Liver (tissue), 9 donors: ENCODE data around the gene CELF2. TPM values are rescaled to one million over a fixed set of nuclear protein-coding genes. Genes with fewer than 3 reads are reported as not detected.

ENCODE experiments used
- DNase-seq: peaks from one replicate; pipeline ENCODE4 v3.0.0-alpha.2; 2017; ENCODE audit warnings: low spot score
- H3K27ac ChIP-seq, 2 donors: one replicate each; pipeline ENCODE4 v1.7.0; 2013; ENCODE audit warnings: inconsistent platforms in 2 of 2, low read length in 2 of 2, control low read depth in 1 of 2, low read depth in 1 of 2, mild to moderate bottlenecking in 1 of 2
- H3K27me3 ChIP-seq, 4 donors: one replicate each; pipeline versions ENCODE4 v1.6.1 to v1.7.0; 2013; ENCODE audit warnings: low read length in 3 of 4, inconsistent platforms in 1 of 4, mild to moderate bottlenecking in 1 of 4, moderate library complexity in 1 of 4; ENCODE audit not compliant: control insufficient read depth in 4 of 4, insufficient read depth in 4 of 4
- H3K36me3 ChIP-seq, 4 donors: one replicate each; pipeline versions ENCODE4 v1.6.1 to v1.7.0; 2013; ENCODE audit warnings: low read length in 3 of 4, mild to moderate bottlenecking in 3 of 4, low read depth in 1 of 4, moderate library complexity in 1 of 4; ENCODE audit not compliant: control insufficient read depth in 4 of 4, insufficient read depth in 3 of 4
- H3K4me1 ChIP-seq, 4 donors: one replicate each; pipeline versions ENCODE4 v1.6.1 to v1.7.0; 2013; ENCODE audit warnings: low read length in 3 of 4, mild to moderate bottlenecking in 3 of 4, moderate library complexity in 1 of 4; ENCODE audit not compliant: control insufficient read depth in 4 of 4, insufficient read depth in 4 of 4
- H3K4me3 ChIP-seq, 3 donors: one replicate each; pipeline versions ENCODE4 v1.6.1 to v1.7.0; 2013; ENCODE audit warnings: low read length in 3 of 3, control low read depth in 1 of 3, low read depth in 1 of 3, mild to moderate bottlenecking in 1 of 3
- H3K9ac ChIP-seq, 2 donors: one replicate each; pipeline ENCODE4 v1.7.0; 2013; ENCODE audit warnings: low read length in 2 of 2, mild to moderate bottlenecking in 2 of 2, moderate library complexity in 2 of 2, control low read depth in 1 of 2, low read depth in 1 of 2
- H3K9me3 ChIP-seq, 4 donors: one replicate each; pipeline versions ENCODE4 v1.6.1 to v1.7.0; 2013; ENCODE audit warnings: low read length in 3 of 4; ENCODE audit not compliant: control insufficient read depth in 4 of 4
- CTCF ChIP-seq: fragments of 150-350 bp; IDR thresholded peaks from 2 replicates; pipeline ENCODE4 v1.5.1; 2017; ENCODE audit warnings: improper control_type of control experiment, low read depth, low read length; ENCODE audit not compliant: missing input control
- EGR1 ChIP-seq, 2 donors: IDR thresholded peaks; 2 replicates each; pipeline ENCODE4 v1.6.1; 2016 to 2018; ENCODE audit warnings: antibody characterized with exemption in 2 of 2, low read depth in 2 of 2
- FOXA2 ChIP-seq: IDR thresholded peaks from 2 replicates; pipeline ENCODE4 v1.6.1; 2016; ENCODE audit warnings: antibody characterized with exemption
- HNF4A ChIP-seq, 2 donors: conservative IDR thresholded peaks; 2 replicates each; pipeline ENCODE4 v1.6.1; 2016; ENCODE audit warnings: antibody characterized with exemption in 2 of 2, mild to moderate bottlenecking in 2 of 2
- HNF4G ChIP-seq: IDR thresholded peaks from 2 replicates; pipeline ENCODE4 v1.6.1; 2016; ENCODE audit warnings: antibody characterized with exemption
- JUND ChIP-seq, 2 donors: IDR thresholded peaks; 2 replicates each; pipeline ENCODE4 v1.6.1; 2016; ENCODE audit warnings: antibody characterized with exemption in 2 of 2
- MAX ChIP-seq: IDR thresholded peaks from 2 replicates; pipeline ENCODE4 v1.6.1; 2016; ENCODE audit warnings: antibody characterized with exemption
- NR2F2 ChIP-seq: IDR thresholded peaks from 2 replicates; pipeline ENCODE4 v1.6.1; 2016; ENCODE audit warnings: antibody characterized with exemption
- RAD21 ChIP-seq, 2 donors: IDR thresholded peaks; 2 replicates each; pipeline ENCODE4 v1.6.1; 2016; ENCODE audit warnings: antibody characterized with exemption in 2 of 2, mild to moderate bottlenecking in 2 of 2
- RXRA ChIP-seq, 2 donors: IDR thresholded peaks; 2 replicates each; pipeline ENCODE4 v1.6.1; 2017 to 2018; ENCODE audit warnings: antibody characterized with exemption in 2 of 2, mild to moderate bottlenecking in 1 of 2
- SP1 ChIP-seq: IDR thresholded peaks from 2 replicates; pipeline ENCODE4 v1.6.1; 2018; ENCODE audit warnings: antibody characterized with exemption, mild to moderate bottlenecking
- TAF1 ChIP-seq: conservative IDR thresholded peaks from 2 replicates; pipeline ENCODE4 v1.6.1; 2016; ENCODE audit warnings: antibody characterized with exemption, mild to moderate bottlenecking
- YY1 ChIP-seq: IDR thresholded peaks from 2 replicates; pipeline ENCODE4 v1.6.1; 2016; ENCODE audit warnings: antibody characterized with exemption, mild to moderate bottlenecking
- WGBS: extraction: QIAGEN DNeasy Blood & Tissue Kit; methylation state at CpG from one replicate; pipeline ENCODE4 v1.1.7; 2013; 5-methylcytosine and 5-hydroxymethylcytosine counted together
- polyA plus RNA-seq, 2 donors: library from polyadenylated mRNA; stranded (reverse) in 1 of 2; unstranded in 1 of 2; fragments of 200-250 nt in 1 of 2; fragments of >200 nt in 1 of 2; fragmentation: Nextera tagmentation in 1 of 2; extraction: Ambion mirVana in 1 of 2; gene quantifications; one replicate each; pipeline versions ENCODE4 v1.2.1 to v1.2.3, GENCODE V29; 2013 to 2015
- total RNA-seq, 2 donors: library from RNA; depleted of rRNA; stranded (reverse); fragments of >200 nt; gene quantifications; one replicate each; pipeline ENCODE4 v1.2.3, GENCODE V29; 2014
- TF ChIP-seq, protein P1 (sequence below): IDR thresholded peaks from 2 replicates; pipeline ENCODE4 v1.6.1; 2016; ENCODE audit warnings: antibody characterized with exemption
- TF ChIP-seq, protein P2 (sequence below): IDR thresholded peaks from 2 replicates; pipeline ENCODE4 v1.6.1; 2016; ENCODE audit warnings: antibody characterized with exemption, mild to moderate bottlenecking
- donor health status: healthy.
- donor health status: healthy.
- donor health status: healthy.
- donor health status: healthy.
- donor health status: healthy.

The CELF2 gene
- total and polyA plus RNA-seq, 4 donors, result 1.4 to 8.5 (median 5.6) TPM

DNA sequence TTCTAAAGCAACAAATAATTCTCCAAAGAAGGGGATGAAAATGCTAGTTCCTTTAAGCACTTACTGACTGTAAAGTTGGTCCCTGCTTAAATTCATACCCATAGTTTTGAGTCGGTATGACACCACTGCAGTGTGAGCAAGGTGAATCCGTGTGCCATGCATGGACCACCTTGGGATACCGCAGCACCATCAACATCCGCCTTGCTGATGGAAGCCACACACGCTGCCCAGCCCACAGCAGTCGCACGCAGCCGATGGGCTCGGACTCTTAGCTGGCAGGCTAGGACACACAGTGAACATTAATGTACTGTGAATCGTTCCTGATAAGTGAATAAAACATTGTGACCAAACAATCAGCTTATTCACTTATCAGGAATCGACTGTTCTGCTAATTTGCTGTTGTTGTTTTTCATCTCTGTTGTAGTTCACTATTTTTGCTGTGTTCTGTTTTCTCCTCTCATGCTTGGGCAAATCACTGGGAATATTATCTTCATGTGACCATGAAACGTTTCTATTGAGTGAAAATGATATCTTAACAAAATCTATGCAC, 318.3 kb downstream of the CELF2 start:
- TF ChIP-seq, protein P1, sequence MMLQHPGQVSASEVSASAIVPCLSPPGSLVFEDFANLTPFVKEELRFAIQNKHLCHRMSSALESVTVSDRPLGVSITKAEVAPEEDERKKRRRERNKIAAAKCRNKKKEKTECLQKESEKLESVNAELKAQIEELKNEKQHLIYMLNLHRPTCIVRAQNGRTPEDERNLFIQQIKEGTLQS, result no peak
- no peak for TF ChIP-seq HNF4A (conservative IDR thresholded peaks at IDR 0.05)
- TF ChIP-seq YY1, result no peak
- TF ChIP-seq, protein P2, sequence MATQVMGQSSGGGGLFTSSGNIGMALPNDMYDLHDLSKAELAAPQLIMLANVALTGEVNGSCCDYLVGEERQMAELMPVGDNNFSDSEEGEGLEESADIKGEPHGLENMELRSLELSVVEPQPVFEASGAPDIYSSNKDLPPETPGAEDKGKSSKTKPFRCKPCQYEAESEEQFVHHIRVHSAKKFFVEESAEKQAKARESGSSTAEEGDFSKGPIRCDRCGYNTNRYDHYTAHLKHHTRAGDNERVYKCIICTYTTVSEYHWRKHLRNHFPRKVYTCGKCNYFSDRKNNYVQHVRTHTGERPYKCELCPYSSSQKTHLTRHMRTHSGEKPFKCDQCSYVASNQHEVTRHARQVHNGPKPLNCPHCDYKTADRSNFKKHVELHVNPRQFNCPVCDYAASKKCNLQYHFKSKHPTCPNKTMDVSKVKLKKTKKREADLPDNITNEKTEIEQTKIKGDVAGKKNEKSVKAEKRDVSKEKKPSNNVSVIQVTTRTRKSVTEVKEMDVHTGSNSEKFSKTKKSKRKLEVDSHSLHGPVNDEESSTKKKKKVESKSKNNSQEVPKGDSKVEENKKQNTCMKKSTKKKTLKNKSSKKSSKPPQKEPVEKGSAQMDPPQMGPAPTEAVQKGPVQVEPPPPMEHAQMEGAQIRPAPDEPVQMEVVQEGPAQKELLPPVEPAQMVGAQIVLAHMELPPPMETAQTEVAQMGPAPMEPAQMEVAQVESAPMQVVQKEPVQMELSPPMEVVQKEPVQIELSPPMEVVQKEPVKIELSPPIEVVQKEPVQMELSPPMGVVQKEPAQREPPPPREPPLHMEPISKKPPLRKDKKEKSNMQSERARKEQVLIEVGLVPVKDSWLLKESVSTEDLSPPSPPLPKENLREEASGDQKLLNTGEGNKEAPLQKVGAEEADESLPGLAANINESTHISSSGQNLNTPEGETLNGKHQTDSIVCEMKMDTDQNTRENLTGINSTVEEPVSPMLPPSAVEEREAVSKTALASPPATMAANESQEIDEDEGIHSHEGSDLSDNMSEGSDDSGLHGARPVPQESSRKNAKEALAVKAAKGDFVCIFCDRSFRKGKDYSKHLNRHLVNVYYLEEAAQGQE, result no peak
- no peak for TF ChIP-seq CTCF
- no peak for TF ChIP-seq TAF1
- TF ChIP-seq RAD21 (IDR thresholded peaks at IDR 0.05), result no peak
- no peak for TF ChIP-seq HNF4G
- no peak for TF ChIP-seq SP1
- no peak for TF ChIP-seq MAX
- TF ChIP-seq JUND (IDR thresholded peaks at IDR 0.05), result no peak
- no peak for TF ChIP-seq NR2F2
- no peak for TF ChIP-seq RXRA (IDR thresholded peaks at IDR 0.05)
- TF ChIP-seq FOXA2, result no peak
- TF ChIP-seq EGR1 (IDR thresholded peaks at IDR 0.05; ENCODE audit: low read depth in 2 of 2), result no peak
- Histone ChIP-seq H3K4me1 (no peaks in the 10 kb centered on the region), H3K9ac (no peak overlapping the region), H3K27ac (no peak overlapping the region), H3K4me3 (no peak overlapping the region), H3K36me3 (no peaks in the 10 kb centered on the region), H3K9me3 (no peaks in the 10 kb centered on the region), H3K27me3 (peaks cover 0 to 2% (median 0%) of the 10 kb centered on the region in 4 donors)
- WGBS, result 90% methylated on average over 12 of the region's 12 CpGs
- no peak for DNase-seq

- Histone ChIP-seq H3K9ac (no peak overlapping the region), H3K27ac (no peak overlapping the region), H3K4me3 (no peak overlapping the region), H3K27me3 (peaks cover 0 to 2% (median 0%) of the 10 kb centered on the region in 4 donors), H3K9me3 (no peaks in the 10 kb centered on the region), H3K36me3 (no peaks in the 10 kb centered on the region), H3K4me1 (no peaks in the 10 kb centered on the region)
- no peak for DNase-seq
- no peak for TF ChIP-seq EGR1 (IDR thresholded peaks at IDR 0.05; ENCODE audit: low read depth in 2 of 2)
- 88% methylated on average over 8 of the region's 8 CpGs for WGBS
Observed at GRCh38 chr10:11336722-11337162, 319.1 kb downstream of the CELF2 start.
